MCF 10A (cell line): ENCODE data around the gene RNF5. TPM values are rescaled to one million over a fixed set of nuclear protein-coding genes. Genes with fewer than 3 reads are reported as not detected.

Experiments
- BruUV-seq: library from RNA; stranded (reverse); fragments of 400-500 nt; replicated peaks from 2 replicates; lab custom pipeline; 2021; lab: Mats Ljungman, UMichigan
- CTCF ChIA-PET: fragments of 300-600 bp; sonication (Branson Sonifier 250); formaldehyde crosslinking; extraction: SDS; loops from one replicate; lab custom pipeline; 2021; ENCODE audit warnings: antibody characterized with exemption, inconsistent platforms; lab: Yijun Ruan, JAX
- POLR2A ChIA-PET: fragments of 300-600, 350-650 bp; sonication (Branson Sonifier 250); formaldehyde crosslinking; extraction: SDS; loops from one replicate; lab custom pipeline; 2020; ENCODE audit warnings: antibody characterized with exemption, inconsistent platforms; lab: Yijun Ruan, JAX
- DNase-seq: peaks from one replicate; pipeline ENCODE4 v3.0.0-alpha.2; 2018; ENCODE audit not compliant: unreplicated experiment
- H3K27ac Mint-ChIP-seq: one replicate; pipeline ENCODE4 v1.8.0; 2022; ENCODE audit warnings: mild to moderate bottlenecking, low read depth, mixed read lengths; ENCODE audit not compliant: unreplicated experiment
- H3K27me3 Mint-ChIP-seq: one replicate; pipeline ENCODE4 v1.8.0; 2022; ENCODE audit warnings: mixed read lengths; ENCODE audit not compliant: insufficient read depth, unreplicated experiment
- H3K36me3 Mint-ChIP-seq: one replicate; pipeline ENCODE4 v1.8.0; 2022; ENCODE audit warnings: mild to moderate bottlenecking, moderate library complexity, mixed read lengths; ENCODE audit not compliant: insufficient read depth, unreplicated experiment
- H3K4me1 Mint-ChIP-seq: one replicate; pipeline ENCODE4 v1.8.0; 2022; ENCODE audit warnings: mixed read lengths; ENCODE audit not compliant: insufficient read depth, unreplicated experiment
- H3K4me3 Mint-ChIP-seq: one replicate; pipeline ENCODE4 v1.8.0; 2022; ENCODE audit warnings: mild to moderate bottlenecking, moderate library complexity, mixed read lengths; ENCODE audit not compliant: unreplicated experiment
- H3K9me3 Mint-ChIP-seq: one replicate; pipeline ENCODE4 v1.8.0; 2022; ENCODE audit warnings: mixed read lengths; ENCODE audit not compliant: unreplicated experiment
- CTCF ChIP-seq: fragments of 200-600 bp; IDR thresholded peaks from one replicate; pipeline ENCODE4 v1.8.0; 2022; ENCODE audit warnings: antibody characterized with exemption, mild to moderate bottlenecking; ENCODE audit not compliant: unreplicated experiment
- intact Hi-C: fragments of 100-400 bp; cut with micrococcal nuclease; formaldehyde crosslinking; loops from 2 replicates; pipeline ENCODE4 v1.14.1; 2022
- total RNA-seq: library from RNA; stranded (reverse); gene quantifications from 2 replicates; pipeline ENCODE4 v1.2.3, GENCODE V29; 2022

The RNF5 gene
- total RNA-seq, 1 experiment from 2014 or later = 28.1 TPM

GRCh38 chr6:32202186-32202585 is 24.0 kb downstream of the RNF5 start:
- Mint-ChIP-seq H3K4me3 (no peak overlapping the region), H3K27me3 (peaks cover 24% of the 10 kb centered on the region), H3K9me3 (no peaks in the 10 kb centered on the region), H3K27ac (no peak overlapping the region), H3K36me3 (peaks cover 6% of the 10 kb centered on the region), H3K4me1 (no peaks in the 10 kb centered on the region)
- ChIA-PET CTCF (no interaction called here), POLR2A (interaction anchor here (1.0 kb wide), 1 partner anchor 12 kb away, joined by 3 read pairs; the partner anchor contains the start of gene PBX2)
- intact Hi-C loops = no loop called here
- DNase-seq = no peak
- TF ChIP-seq CTCF = no peak
- BruUV-seq = no TSS peak

- ChIA-PET POLR2A (interaction anchor here (1.0 kb wide), 1 partner anchor 14 kb away, joined by 3 read pairs; the partner anchor contains the start of gene PBX2), CTCF (no interaction called here)
- no peak overlapping the region for H3K4me3 Mint-ChIP-seq
- TF ChIP-seq CTCF = no peak
- H3K4me1 Mint-ChIP-seq = no peaks in the 10 kb centered on the region
- no peak overlapping the region for H3K27ac Mint-ChIP-seq
- no peak for DNase-seq
- intact Hi-C loops = no loop called here
- H3K9me3 Mint-ChIP-seq = no peaks in the 10 kb centered on the region
- H3K27me3 Mint-ChIP-seq = peaks cover 24% of the 10 kb centered on the region
- H3K36me3 Mint-ChIP-seq = peaks cover 6% of the 10 kb centered on the region
- BruUV-seq = no TSS peak
These were observed 25.4 kb downstream of the RNF5 start for GRCh38 chr6:32203426-32204267.

DNA sequence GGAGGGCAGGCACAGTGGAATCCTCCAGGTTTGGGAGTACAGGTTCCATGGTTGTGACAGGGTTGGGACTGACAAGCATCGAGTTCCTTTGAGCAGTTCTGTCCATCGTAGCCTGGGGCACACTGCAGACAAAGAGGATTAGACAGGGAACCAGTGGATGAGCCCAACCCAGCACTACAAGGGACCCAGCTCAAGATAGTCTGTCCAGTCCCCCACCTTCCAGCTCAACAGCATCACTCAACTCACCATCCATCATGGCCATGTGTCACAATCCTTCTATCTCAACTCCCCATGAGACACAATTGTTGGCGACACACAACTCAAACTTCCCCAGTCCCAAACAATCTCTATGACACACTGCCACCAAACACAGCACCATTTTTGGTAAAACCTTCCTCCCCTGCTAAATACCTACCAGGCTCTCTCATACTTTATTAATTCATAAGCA is 26.1 kb downstream of the RNF5 start:
- H3K36me3 Mint-ChIP-seq = peaks cover 6% of the 10 kb centered on the region
- H3K27ac Mint-ChIP-seq = no peak overlapping the region
- intact Hi-C loops = no loop called here
- TF ChIP-seq CTCF = no peak
- POLR2A ChIA-PET = interaction anchor here (0.6 kb wide), 1 partner anchor 8 kb away, joined by 3 read pairs; no protein-coding TSS in a partner anchor
- CTCF ChIA-PET = interaction anchor here (1.1 kb wide), 1 partner anchor 21 kb away, joined by 3 read pairs; no protein-coding TSS in a partner anchor
- no peaks in the 10 kb centered on the region for H3K4me1 Mint-ChIP-seq
- no peak for DNase-seq
- H3K9me3 Mint-ChIP-seq = no peaks in the 10 kb centered on the region
- peaks cover 24% of the 10 kb centered on the region for H3K27me3 Mint-ChIP-seq
- no peak overlapping the region for H3K4me3 Mint-ChIP-seq
- BruUV-seq = no TSS peak

GRCh38 chr6:32208996-32209395 is 30.8 kb downstream of the RNF5 start:
- BruUV-seq = no TSS peak
- Mint-ChIP-seq H3K4me3 (no peak overlapping the region), H3K27ac (no peak overlapping the region), H3K36me3 (peaks cover 6% of the 10 kb centered on the region), H3K27me3 (peaks cover 14% of the 10 kb centered on the region), H3K4me1 (peaks cover 10% of the 10 kb centered on the region), H3K9me3 (no peaks in the 10 kb centered on the region)
- ChIA-PET CTCF (no interaction called here), POLR2A (interaction anchor here (0.7 kb wide), 1 partner anchor 1114 kb away, joined by 3 read pairs; no protein-coding TSS in a partner anchor)
- TF ChIP-seq CTCF = no peak
- intact Hi-C loops = no loop called here
- no peak for DNase-seq
